ENCODE measurements around the gene AMACR.
"Not testable (repeated sequence)": the region's sequence is repeated elsewhere in the genome, so short reads cannot be mapped to it uniquely, and the experiment has no call there.

Gene AMACR

DNA sequence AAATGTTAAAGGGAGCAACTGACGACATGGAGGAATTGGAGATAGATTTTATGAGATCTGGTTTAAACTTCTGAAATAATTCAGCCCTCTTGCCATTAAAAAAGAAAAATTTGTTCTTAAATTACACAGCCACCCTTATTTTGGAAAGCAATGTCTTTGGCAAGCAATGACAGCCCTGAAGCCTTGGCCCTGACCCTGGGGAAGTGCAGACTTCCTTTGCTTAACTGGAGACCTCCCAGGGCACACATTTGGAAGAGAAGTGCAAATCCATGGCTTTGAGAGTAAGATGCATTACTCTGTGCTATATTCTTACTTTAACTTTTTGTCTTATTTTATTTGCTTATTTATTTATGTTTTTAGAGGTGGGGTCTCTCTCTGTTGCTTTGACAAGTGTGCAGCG, 49.7 kb downstream of the AMACR start:
- TF ChIP-seq FOXM1 (IDR thresholded peaks at IDR 0.05; ENCODE audit: borderline replicate concordance), result no peak
- no peak for TF ChIP-seq SP1 (IDR thresholded peaks at IDR 0.05)
- no peak for TF ChIP-seq BHLHE40 (IDR thresholded peaks at IDR 0.05; ENCODE audit: borderline replicate concordance)
- no peak for TF ChIP-seq LEF1 (IDR thresholded peaks at IDR 0.05; ENCODE audit: borderline replicate concordance)
- TF ChIP-seq, protein P1, sequence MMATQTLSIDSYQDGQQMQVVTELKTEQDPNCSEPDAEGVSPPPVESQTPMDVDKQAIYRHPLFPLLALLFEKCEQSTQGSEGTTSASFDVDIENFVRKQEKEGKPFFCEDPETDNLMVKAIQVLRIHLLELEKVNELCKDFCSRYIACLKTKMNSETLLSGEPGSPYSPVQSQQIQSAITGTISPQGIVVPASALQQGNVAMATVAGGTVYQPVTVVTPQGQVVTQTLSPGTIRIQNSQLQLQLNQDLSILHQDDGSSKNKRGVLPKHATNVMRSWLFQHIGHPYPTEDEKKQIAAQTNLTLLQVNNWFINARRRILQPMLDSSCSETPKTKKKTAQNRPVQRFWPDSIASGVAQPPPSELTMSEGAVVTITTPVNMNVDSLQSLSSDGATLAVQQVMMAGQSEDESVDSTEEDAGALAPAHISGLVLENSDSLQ (IDR thresholded peaks at IDR 0.05), result no peak
- no peak for TF ChIP-seq HDGF (IDR thresholded peaks at IDR 0.05; ENCODE audit: borderline replicate concordance)
- TF ChIP-seq ZNF384 (IDR thresholded peaks at IDR 0.05), result no peak
- TF ChIP-seq NFRKB (IDR thresholded peaks at IDR 0.05), result no peak
- no peak for TF ChIP-seq FOXA1 (IDR thresholded peaks at IDR 0.05)
- no peak for TF ChIP-seq CTBP1 (IDR thresholded peaks at IDR 0.05; ENCODE audit: borderline replicate concordance)
- TF ChIP-seq ARNT (IDR thresholded peaks at IDR 0.05), result no peak
- TF ChIP-seq TARDBP (IDR thresholded peaks at IDR 0.05), result no peak
- TF ChIP-seq FOXK2 (IDR thresholded peaks at IDR 0.05), result no peak
- no peak for TF ChIP-seq ELF4 (IDR thresholded peaks at IDR 0.05)
- no peak for TF ChIP-seq SUZ12 (IDR thresholded peaks at IDR 0.05)
- no peak for TF ChIP-seq L3MBTL2 (conservative IDR thresholded peaks at IDR 0.05)
- DNase-seq (ENCODE audit: extremely low spot score), result no peak
- CTCF ChIA-PET, result no interaction called here
- POLR2A ChIA-PET, result no interaction called here

DNA sequence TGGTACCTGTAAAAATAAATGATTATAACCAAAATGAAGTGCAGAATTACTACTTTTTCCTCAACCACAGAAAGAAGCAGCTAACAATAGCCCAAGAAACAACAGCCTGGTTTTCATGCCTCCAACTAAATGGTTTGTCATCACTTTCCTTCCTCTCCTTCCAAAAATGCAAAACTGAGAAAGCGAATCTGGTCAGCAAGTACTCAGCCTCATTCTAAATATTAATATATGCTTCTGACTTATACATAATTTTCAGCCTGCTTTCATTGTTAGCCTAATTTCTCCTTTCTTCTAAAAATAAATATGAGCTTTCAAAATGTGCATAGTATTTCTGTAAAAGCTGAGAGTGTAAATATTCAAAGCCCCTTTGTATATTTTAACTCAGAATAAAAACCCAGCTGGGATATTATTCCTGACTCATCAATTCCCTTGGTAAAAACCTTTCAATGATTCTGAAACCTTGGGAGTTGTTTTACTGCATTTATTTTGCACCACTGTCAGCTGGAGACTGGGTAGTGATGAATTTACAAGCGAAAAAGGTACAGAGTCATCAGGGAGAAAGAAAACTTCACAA, 50.2 kb downstream of the AMACR start:
- POLR2A ChIA-PET, result no interaction called here
- TF ChIP-seq ELF4 (IDR thresholded peaks at IDR 0.05) (no peak), BHLHE40 (IDR thresholded peaks at IDR 0.05; ENCODE audit: borderline replicate concordance) (no peak), SP1 (IDR thresholded peaks at IDR 0.05) (no peak), L3MBTL2 (conservative IDR thresholded peaks at IDR 0.05) (no peak), FOXA1 (IDR thresholded peaks at IDR 0.05) (no peak), NFRKB (IDR thresholded peaks at IDR 0.05) (no peak), SUZ12 (IDR thresholded peaks at IDR 0.05) (no peak), ZNF384 (IDR thresholded peaks at IDR 0.05) (no peak), FOXK2 (IDR thresholded peaks at IDR 0.05) (no peak), TARDBP (IDR thresholded peaks at IDR 0.05) (no peak), CTBP1 (IDR thresholded peaks at IDR 0.05; ENCODE audit: borderline replicate concordance) (no peak), LEF1 (IDR thresholded peaks at IDR 0.05; ENCODE audit: borderline replicate concordance) (no peak)
- CTCF ChIA-PET, result no interaction called here
- no peak for DNase-seq (ENCODE audit: extremely low spot score)

DNA sequence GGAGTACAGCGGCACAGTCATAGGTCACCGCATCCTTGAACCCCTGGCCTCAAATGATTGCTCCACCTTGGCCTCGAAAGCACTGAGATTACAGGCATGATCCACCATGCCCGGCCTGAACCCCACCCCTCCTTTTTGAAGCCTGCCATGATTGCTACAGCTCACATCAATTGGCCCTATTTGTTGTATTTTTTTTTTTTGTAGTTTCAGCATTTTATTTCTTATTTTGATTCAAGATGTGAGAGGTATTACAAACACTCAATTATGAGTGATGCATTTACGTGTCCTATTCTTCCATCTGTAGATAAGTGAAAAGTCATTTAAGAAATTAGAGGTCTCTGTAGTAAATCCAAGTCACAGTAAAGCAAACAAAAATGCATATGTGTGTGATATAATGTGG, 55.7 kb downstream of the AMACR start:
- CTCF ChIA-PET; POLR2A ChIA-PET; DNase-seq (ENCODE audit: extremely low spot score): not testable (repeated sequence)

DNA sequence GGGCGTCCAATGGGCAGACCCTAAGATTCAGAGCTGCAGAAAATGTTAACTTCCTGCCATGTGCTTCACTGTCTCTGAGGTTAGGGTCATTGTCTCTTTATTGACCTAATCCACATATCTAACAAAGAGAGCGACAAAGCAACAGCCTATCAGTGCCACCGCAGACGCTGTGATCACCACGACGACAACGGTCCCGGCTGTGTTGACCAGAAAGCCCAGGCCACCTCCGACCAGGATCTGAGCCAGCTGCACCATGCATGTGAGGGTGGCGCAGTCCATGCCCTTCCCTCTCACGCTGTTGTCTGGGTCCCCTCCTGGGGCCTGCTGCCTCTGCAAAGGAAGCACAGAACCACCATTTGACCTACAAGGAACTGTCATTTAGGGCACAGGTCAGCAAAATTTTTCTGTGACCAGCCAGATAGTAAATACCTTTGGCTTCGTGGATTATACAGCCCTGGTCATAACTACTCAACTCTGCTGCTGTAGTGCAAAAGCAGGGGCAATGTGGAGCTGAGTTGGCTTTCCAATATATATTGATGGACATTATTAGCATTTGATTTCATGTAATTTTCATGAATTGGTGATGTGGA, 63.2 kb downstream of the AMACR start:
- POLR2A ChIA-PET, result no interaction called here
- no peak for DNase-seq (ENCODE audit: extremely low spot score)
- TF ChIP-seq FOXM1 (IDR thresholded peaks at IDR 0.05; ENCODE audit: borderline replicate concordance) (no peak), ELF4 (IDR thresholded peaks at IDR 0.05) (no peak), CTBP1 (IDR thresholded peaks at IDR 0.05; ENCODE audit: borderline replicate concordance) (no peak)
- CTCF ChIA-PET, result no interaction called here

DNA sequence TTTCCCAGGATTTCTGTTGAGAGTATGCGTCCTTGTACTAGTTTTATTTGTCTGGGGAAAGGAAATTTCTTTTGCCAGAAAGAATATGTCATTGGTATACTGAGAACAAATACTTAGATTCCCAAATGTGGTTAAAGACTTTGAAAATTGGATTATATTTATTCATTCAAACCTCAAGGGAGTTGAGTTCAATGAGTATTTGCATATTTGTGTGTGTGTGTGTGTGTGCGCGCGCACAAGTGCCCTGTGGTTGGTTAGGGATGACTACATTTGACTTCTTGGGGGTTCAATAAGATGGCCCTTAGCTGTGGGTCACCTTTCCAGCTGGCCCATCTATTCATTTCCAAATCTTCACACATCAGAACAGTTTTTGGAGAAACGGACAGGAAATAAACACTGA, 66.8 kb downstream of the AMACR start:
- DNase-seq (ENCODE audit: extremely low spot score), result no peak
- ChIA-PET CTCF (no interaction called here), POLR2A (no interaction called here)
- no peak for TF ChIP-seq LEF1 (IDR thresholded peaks at IDR 0.05; ENCODE audit: borderline replicate concordance)

DNA sequence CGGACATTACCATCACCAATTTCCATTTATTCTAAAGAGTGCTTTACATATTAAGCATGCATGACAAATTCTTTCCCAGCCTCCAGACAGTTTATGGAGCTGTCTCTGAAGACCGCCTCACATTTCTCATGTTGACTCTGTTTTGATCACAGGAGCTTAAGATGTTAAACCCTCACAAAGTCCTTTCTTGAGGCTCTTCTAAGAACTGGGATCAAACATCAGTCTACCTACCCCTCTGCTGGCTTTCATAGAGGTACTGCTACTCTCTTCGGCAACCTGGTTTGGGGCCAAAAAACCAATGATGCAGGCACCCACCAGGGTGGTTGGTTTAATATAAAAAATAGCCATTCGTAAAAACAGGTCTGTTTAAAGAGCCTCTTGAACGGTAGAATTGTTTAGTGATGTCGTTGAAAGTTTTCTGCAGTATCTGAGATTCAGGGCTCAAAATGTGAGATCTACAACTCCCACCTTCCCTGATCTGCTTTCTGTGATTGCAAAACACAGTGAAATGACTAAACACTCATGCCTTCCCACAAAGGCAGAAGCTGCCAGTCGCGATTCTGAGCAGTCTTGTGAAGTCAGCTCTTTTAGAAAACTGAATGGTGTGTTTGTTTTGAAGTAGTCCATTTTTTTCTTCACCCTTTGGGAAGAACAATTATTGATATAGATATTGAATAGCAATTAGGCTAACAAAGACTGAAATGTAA, 68.1 kb downstream of the AMACR start:
- POLR2A ChIA-PET, result no interaction called here
- DNase-seq (ENCODE audit: extremely low spot score), result no peak
- CTCF ChIA-PET, result interaction anchor here (1.0 kb wide), 1 partner anchor 30 kb away, joined by 3 read pairs; no protein-coding TSS in a partner anchor
- no peak for TF ChIP-seq HDGF (IDR thresholded peaks at IDR 0.05; ENCODE audit: borderline replicate concordance)
- TF ChIP-seq ARNT (IDR thresholded peaks at IDR 0.05), result no peak
- TF ChIP-seq FOXK2 (IDR thresholded peaks at IDR 0.05), result no peak
- TF ChIP-seq, protein P1 (IDR thresholded peaks at IDR 0.05), result no peak
- no peak for TF ChIP-seq ELF4 (IDR thresholded peaks at IDR 0.05)
- no peak for TF ChIP-seq SUZ12 (IDR thresholded peaks at IDR 0.05)
- no peak for TF ChIP-seq NFRKB (IDR thresholded peaks at IDR 0.05)
- no peak for TF ChIP-seq TARDBP (IDR thresholded peaks at IDR 0.05)
- TF ChIP-seq BHLHE40 (IDR thresholded peaks at IDR 0.05; ENCODE audit: borderline replicate concordance), result no peak
- TF ChIP-seq FOXM1 (IDR thresholded peaks at IDR 0.05; ENCODE audit: borderline replicate concordance), result no peak
- TF ChIP-seq CTBP1 (IDR thresholded peaks at IDR 0.05; ENCODE audit: borderline replicate concordance), result no peak
- no peak for TF ChIP-seq ZNF384 (IDR thresholded peaks at IDR 0.05)
- TF ChIP-seq LEF1 (IDR thresholded peaks at IDR 0.05; ENCODE audit: borderline replicate concordance), result no peak

DNA sequence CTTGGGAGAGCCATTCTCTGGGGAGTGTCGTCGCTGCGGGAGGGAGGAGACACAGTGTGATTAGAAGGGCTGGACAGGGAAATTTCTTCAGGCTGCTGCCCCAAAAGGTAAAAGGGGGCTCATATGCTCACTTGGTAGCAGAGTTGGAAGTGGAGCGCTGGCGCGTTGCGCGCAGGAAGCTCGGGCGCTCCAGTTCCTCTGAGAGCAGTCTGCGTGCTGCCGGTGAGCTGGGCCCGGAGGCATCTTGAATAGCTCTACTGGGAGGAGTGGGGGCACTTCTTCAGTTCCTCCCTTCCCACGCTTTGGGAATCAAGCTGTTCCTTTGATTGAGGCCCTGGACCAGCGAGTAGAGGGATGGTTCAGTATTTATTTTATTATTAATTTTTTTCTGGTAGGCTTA, 69.0 kb downstream of the AMACR start:
- ChIA-PET POLR2A (no interaction called here), CTCF (interaction anchor here (1.0 kb wide), 1 partner anchor 31 kb away, joined by 3 read pairs; no protein-coding TSS in a partner anchor)
- TF ChIP-seq SUZ12 (IDR thresholded peaks at IDR 0.05), result no peak
- no peak for TF ChIP-seq L3MBTL2 (conservative IDR thresholded peaks at IDR 0.05)
- no peak for TF ChIP-seq ELF4 (IDR thresholded peaks at IDR 0.05)
- no peak for TF ChIP-seq LEF1 (IDR thresholded peaks at IDR 0.05; ENCODE audit: borderline replicate concordance)
- TF ChIP-seq TARDBP (IDR thresholded peaks at IDR 0.05), result no peak
- TF ChIP-seq FOXA1 (IDR thresholded peaks at IDR 0.05), result no peak
- no peak for TF ChIP-seq HDGF (IDR thresholded peaks at IDR 0.05; ENCODE audit: borderline replicate concordance)
- TF ChIP-seq SP1 (IDR thresholded peaks at IDR 0.05), result no peak
- TF ChIP-seq BHLHE40 (IDR thresholded peaks at IDR 0.05; ENCODE audit: borderline replicate concordance), result no peak
- DNase-seq (ENCODE audit: extremely low spot score), result no peak
